ENCODE measurements around the gene CYP2W1. TPM values are rescaled to one million over a fixed set of nuclear protein-coding genes. Genes with fewer than 3 reads are reported as not detected.

Gene CYP2W1
- total RNA-seq, 3 donors from 2014 or later: 0.47 to 2.3 (median 2.1) TPM

DNA sequence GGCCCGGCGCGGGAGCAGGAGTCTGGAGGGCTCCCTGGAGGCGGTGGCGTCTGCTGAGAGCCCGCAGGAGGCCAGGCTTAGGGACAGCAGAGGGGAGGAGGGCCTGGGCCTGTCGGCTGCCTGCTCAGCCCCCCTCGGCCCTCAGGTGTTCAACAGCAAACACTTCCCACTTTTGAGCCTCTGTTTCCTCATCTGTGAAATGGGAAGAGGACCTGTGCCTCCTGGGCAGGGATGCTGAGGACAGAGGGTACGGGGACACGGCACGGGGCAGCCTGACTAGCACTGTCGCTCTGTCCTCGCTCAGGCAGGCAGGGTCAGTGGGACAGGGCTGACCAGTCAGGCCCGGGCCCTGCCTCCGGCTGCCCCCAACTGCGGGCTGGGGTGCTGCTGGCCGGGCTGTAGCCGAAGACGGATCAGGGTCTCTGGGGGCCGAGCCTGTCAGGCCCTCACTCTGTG is 663 bp downstream of the CYP2W1 start:
- H3K4me1 ChIP-seq (ENCODE audit: low read depth): peaks cover 10% of the 10 kb centered on the region
- ATAC-seq (no peak), DNase-seq (no peak)
- H3K36me3 ChIP-seq (ENCODE audit: low read depth): no peaks in the 10 kb centered on the region
- TF ChIP-seq, protein P1, sequence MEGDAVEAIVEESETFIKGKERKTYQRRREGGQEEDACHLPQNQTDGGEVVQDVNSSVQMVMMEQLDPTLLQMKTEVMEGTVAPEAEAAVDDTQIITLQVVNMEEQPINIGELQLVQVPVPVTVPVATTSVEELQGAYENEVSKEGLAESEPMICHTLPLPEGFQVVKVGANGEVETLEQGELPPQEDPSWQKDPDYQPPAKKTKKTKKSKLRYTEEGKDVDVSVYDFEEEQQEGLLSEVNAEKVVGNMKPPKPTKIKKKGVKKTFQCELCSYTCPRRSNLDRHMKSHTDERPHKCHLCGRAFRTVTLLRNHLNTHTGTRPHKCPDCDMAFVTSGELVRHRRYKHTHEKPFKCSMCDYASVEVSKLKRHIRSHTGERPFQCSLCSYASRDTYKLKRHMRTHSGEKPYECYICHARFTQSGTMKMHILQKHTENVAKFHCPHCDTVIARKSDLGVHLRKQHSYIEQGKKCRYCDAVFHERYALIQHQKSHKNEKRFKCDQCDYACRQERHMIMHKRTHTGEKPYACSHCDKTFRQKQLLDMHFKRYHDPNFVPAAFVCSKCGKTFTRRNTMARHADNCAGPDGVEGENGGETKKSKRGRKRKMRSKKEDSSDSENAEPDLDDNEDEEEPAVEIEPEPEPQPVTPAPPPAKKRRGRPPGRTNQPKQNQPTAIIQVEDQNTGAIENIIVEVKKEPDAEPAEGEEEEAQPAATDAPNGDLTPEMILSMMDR (IDR thresholded peaks at IDR 0.05): no peak
- intact Hi-C loops (cut with DNase I, micrococcal nuclease): no loop called here
- no peak overlapping the region for H3K4me3 ChIP-seq
- H3K9me3 ChIP-seq: no peaks in the 10 kb centered on the region

DNA sequence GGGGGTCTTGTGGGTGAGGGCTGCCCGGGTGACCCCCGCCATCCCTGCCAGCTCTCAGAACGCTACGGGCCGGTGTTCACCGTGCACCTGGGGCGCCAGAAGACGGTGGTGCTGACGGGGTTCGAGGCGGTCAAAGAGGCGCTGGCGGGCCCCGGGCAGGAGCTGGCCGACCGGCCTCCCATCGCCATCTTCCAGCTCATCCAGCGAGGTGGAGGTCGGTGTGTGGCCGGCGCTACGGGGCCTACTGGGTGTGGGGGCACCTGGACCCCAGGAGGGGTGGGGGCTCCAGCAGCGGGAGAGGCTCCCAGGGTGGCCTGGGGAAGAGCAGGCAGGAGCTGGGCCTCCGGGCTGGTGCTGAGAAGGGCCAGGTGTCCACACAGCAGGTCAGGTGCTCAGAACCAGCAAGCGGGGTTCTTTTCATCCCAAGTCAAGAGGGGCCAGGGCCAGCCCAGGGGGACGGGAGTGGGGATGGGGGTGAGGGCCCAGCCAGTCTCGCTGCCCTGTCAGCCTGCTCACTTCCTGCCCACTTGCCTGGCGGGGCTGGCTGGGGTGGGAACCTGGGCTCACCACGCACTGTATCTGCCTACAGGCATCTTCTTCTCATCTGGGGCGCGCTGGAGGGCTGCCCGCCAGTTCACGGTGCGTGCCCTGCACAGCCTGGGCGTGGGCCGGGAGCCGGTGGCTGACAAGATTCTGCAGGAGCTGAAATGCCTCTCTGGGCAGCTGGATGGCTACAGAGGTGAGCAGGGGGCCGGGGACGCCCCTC is 1.6 kb downstream of the CYP2W1 start:
- Histone ChIP-seq H3K36me3 (ENCODE audit: low read depth) (no peaks in the 10 kb centered on the region), H3K4me3 (no peak overlapping the region), H3K9me3 (no peaks in the 10 kb centered on the region), H3K4me1 (ENCODE audit: low read depth) (peaks cover 8% of the 10 kb centered on the region)
- DNase-seq: no peak
- no peak for ATAC-seq
- intact Hi-C loops (cut with DNase I, micrococcal nuclease): no loop called here
- TF ChIP-seq, protein P1 (IDR thresholded peaks at IDR 0.05): no peak

DNA sequence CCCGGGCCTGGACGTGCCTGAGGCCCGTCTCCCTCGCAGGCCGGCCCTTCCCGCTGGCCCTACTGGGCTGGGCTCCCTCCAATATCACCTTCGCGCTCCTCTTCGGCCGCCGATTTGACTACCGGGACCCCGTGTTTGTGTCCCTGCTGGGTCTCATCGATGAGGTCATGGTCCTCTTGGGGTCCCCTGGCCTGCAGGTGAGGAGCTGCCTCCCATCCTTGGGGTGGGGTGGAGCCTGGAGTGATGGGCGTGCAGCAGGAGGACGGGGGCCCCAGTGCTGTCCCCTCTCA is 2.1 kb downstream of the CYP2W1 start:
- DNase-seq (no peak), ATAC-seq (no peak)
- H3K36me3 ChIP-seq (ENCODE audit: low read depth): no peaks in the 10 kb centered on the region
- H3K9me3 ChIP-seq: no peaks in the 10 kb centered on the region
- no peak overlapping the region for H3K4me3 ChIP-seq
- peaks cover 8% of the 10 kb centered on the region for H3K4me1 ChIP-seq (ENCODE audit: low read depth)
- intact Hi-C loops (cut with DNase I, micrococcal nuclease): no loop called here
- TF ChIP-seq, protein P1 (IDR thresholded peaks at IDR 0.05): no peak

DNA sequence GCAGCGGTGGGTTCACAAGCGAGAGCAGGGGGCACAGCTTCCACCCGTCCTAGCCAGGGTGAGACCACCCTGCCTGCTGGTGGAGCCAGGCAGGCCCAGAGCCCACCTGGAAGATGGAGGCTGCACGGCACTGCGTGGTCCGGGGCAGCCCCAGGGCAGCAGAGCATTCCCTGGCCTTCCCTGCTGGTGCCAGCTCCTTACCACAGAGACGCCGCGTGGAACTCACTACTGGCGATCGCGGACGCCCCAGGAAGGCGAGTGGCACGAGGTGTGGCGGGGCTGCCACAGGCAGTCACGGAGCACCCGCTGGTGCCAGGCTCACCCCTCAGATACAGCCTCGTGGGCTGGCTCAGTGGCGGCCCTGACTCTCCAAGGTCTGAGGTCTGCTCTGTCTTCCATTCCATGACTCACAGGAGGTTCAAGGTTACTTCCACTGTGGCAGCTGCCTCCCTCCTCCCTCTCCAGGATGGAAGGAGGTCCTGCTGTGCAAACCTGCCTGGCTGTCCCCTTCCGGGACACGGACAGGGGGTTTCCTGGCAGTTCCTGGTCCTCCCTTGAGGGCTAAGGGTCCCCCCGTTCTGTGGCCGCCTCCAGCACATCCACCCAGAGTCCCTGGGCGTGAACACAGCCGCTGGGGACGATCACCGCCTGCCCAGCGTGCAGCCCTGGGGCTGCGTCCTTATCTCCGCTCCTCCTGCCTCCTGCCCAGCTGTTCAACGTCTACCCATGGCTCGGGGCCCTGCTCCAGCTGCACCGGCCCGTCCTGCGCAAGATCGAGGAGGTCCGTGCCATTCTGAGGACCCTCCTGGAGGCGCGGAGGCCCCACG is 3.1 kb downstream of the CYP2W1 start:
- ATAC-seq (peak; percentile 6), DNase-seq (no peak)
- TF ChIP-seq, protein P1 (IDR thresholded peaks at IDR 0.05): no peak
- intact Hi-C loops (cut with DNase I, micrococcal nuclease): no loop called here
- peaks cover 8% of the 10 kb centered on the region for H3K4me1 ChIP-seq (ENCODE audit: low read depth)
- H3K4me3 ChIP-seq: no peak overlapping the region
- no peaks in the 10 kb centered on the region for H3K9me3 ChIP-seq
- H3K36me3 ChIP-seq (ENCODE audit: low read depth): no peaks in the 10 kb centered on the region

DNA sequence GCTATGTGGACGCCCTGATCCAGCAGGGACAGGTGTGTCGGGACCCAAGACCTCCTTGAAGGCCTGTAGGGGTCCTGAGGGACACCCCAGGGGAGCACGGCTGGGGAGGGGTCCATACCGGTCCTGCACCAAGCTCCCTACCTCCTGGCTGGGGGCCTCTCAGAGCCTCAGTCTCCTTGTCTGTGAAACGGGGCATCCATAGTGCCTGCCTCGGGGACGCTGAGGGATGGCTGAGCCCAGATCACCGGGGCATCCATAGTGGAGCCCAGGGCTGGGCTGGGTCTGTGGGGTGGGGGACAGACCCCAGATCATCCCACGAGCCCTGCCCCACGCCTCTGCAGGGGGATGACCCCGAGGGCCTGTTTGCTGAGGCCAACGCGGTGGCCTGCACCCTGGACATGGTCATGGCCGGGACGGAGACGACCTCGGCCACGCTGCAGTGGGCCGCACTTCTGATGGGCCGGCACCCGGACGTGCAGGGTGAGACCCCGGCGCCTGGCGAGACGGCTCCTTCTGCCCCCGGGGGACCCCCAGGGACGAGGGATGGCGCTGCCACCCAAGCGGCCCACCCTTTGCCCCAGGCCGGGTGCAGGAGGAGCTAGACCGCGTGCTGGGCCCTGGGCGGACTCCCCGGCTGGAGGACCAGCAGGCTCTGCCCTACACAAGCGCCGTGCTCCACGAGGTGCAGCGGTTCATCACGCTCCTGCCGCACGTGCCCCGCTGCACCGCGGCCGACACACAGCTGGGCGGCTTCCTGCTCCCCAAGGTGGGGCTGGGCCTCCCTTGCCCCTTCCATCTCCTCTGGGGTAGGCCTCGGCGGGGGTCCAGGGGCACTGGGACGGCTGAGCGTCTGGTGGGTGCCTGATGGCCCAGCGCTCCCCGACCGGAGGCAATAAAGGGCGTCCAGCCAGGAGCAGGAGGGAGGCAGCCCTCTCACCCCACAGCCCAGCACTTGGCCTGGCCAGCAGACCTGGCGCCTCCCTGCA is 4.1 kb downstream of the CYP2W1 start:
- TF ChIP-seq, protein P1 (IDR thresholded peaks at IDR 0.05): no peak
- DNase-seq (no peak), ATAC-seq (no peak)
- intact Hi-C loops (cut with DNase I, micrococcal nuclease): no loop called here
- Histone ChIP-seq H3K4me3 (no peak overlapping the region), H3K9me3 (no peaks in the 10 kb centered on the region), H3K36me3 (ENCODE audit: low read depth) (no peaks in the 10 kb centered on the region), H3K4me1 (ENCODE audit: low read depth) (peaks cover 8% of the 10 kb centered on the region)
